ENCODE data around the gene TRNAU1AP. TPM values are rescaled to one million over a fixed set of nuclear protein-coding genes. Genes with fewer than 3 reads are reported as not detected.
A peak's percentile ranks its signal among the peaks of the same experiment; 100 is the strongest.
"Not testable (repeated sequence)": the region's sequence is repeated elsewhere in the genome, so short reads cannot be mapped to it uniquely, and the experiment has no call there.

The TRNAU1AP gene
- total RNA-seq, 4 donors from 2014 or later: 4.1 to 25.4 (median 12.4) TPM

DNA sequence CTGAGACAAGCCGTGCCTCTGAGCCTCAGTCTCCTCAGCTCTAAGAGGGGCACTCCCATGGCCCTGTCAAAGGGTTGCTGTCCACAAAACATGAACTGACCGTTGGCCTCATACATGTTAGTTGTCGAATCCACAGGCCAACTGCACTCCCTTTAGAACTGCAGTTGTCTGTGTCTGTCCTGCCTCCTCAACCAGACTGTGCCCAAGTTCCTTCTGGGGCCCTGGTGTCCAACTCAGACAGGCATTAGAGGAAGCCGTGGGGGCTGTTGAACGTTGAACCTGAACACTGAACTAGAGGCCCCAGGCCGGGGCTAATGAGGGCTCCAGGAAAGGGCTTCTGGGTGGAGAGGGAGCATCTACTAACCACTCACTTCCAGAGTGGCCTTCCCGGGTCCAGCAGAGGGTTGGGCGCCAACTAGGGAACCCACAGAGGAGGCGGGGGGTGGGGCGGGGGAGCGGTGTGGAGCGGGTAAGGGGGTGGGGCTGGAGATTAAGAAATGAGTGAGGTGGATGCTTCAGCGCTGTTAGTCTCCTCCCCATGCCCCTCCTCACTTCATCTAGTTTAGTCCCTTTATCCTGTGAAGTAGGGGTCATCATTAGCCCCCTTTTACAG is 38.9 kb downstream of the TRNAU1AP start, which contains the start of gene RAB42:
Gene RAB42, plus strand, starts transcription at position 558 of the 613 bp plus-strand sequence. CDS start 247 bp downstream, outside the sequence.
- H3K4me3 ChIP-seq: peak within 1 kb of the TSS; percentile 26 to 70 (median 50)
- intact Hi-C loops (cut with DNase I; ENCODE audit: low total_unique reads): no loop called here
- in situ Hi-C loops (cut with MboI; ENCODE audit: low pct_ligation_motif_present in 1 of 4, low pct_unique_long_range_greater_than_20kb in 1 of 4, low sequenced_read_pairs in 3 of 4): no loop called here
- H3K9me3 ChIP-seq: no peaks in the 10 kb centered on the region
- peak within 1 kb of the TSS; percentile 50 to 72 (median 58) for H3K27ac ChIP-seq
- H3K27me3 ChIP-seq: no peaks in the 10 kb centered on the region
- WGBS, 2 donors (ENCODE audit: low coverage in 1 of 2): 28 to 100% methylated on average over 1 to 13 of the region's 13 CpGs
- H3K36me3 ChIP-seq: no peaks in the 10 kb centered on the region
- peak; percentile 51 for DNase-seq
- TF ChIP-seq EP300 (IDR thresholded peaks at IDR 0.05; ENCODE audit: low read depth): no peak
- TF ChIP-seq POLR2A (IDR thresholded peaks at IDR 0.05): no peak
- TF ChIP-seq, protein P1, sequence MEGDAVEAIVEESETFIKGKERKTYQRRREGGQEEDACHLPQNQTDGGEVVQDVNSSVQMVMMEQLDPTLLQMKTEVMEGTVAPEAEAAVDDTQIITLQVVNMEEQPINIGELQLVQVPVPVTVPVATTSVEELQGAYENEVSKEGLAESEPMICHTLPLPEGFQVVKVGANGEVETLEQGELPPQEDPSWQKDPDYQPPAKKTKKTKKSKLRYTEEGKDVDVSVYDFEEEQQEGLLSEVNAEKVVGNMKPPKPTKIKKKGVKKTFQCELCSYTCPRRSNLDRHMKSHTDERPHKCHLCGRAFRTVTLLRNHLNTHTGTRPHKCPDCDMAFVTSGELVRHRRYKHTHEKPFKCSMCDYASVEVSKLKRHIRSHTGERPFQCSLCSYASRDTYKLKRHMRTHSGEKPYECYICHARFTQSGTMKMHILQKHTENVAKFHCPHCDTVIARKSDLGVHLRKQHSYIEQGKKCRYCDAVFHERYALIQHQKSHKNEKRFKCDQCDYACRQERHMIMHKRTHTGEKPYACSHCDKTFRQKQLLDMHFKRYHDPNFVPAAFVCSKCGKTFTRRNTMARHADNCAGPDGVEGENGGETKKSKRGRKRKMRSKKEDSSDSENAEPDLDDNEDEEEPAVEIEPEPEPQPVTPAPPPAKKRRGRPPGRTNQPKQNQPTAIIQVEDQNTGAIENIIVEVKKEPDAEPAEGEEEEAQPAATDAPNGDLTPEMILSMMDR (IDR thresholded peaks at IDR 0.05): no peak
- no peak for TF ChIP-seq POLR2AphosphoS5 (IDR thresholded peaks at IDR 0.05)
- peaks cover 4 to 30% (median 19%) of the 10 kb centered on the region in 4 donors for H3K4me1 ChIP-seq

DNA sequence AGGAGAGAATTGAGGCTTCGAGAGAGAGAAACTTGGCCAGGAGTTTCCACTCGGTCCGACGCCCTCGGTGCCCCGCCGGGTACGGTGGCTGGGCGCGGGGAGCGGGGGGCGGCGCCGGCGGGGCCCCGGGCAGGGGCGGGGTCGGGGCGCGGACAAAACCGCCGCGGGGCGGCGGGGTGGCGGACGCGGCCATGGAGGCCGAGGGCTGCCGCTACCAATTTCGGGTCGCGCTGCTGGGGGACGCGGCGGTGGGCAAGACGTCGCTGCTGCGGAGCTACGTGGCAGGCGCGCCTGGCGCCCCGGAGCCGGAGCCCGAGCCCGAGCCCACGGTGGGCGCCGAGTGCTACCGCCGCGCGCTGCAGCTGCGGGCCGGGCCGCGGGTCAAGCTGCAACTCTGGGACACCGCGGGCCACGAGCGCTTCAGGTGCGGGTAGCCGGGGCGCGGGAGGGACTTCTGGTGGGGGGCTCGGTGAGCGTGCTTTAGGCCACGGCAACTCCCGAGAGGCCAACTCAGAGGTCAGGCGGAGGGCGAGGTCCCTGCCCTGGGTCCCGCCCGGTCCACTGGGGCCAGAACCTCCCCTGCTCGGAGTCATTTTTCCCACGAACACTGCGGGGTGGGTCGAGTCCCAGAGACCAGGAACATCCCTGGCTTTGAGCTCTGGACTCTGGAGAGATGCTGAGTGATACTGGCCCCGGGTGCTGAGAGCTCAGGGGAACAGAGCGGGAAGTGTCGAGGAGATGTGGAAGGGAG is 39.6 kb downstream of the TRNAU1AP start:
- TF ChIP-seq, protein P1 (IDR thresholded peaks at IDR 0.05): no peak
- TF ChIP-seq EP300 (IDR thresholded peaks at IDR 0.05; ENCODE audit: low read depth): no peak
- no peak for TF ChIP-seq POLR2AphosphoS5 (IDR thresholded peaks at IDR 0.05)
- no peak for TF ChIP-seq POLR2A (IDR thresholded peaks at IDR 0.05)
- Histone ChIP-seq H3K9me3 (no peaks in the 10 kb centered on the region), H3K4me3 (peak overlapping the region; percentile 26 to 70 (median 50)), H3K4me1 (peaks cover 4 to 30% (median 19%) of the 10 kb centered on the region in 4 donors), H3K27ac (peak overlapping the region; percentile 41 to 66 (median 50)), H3K36me3 (no peaks in the 10 kb centered on the region), H3K27me3 (no peaks in the 10 kb centered on the region)
- in situ Hi-C loops (cut with MboI; ENCODE audit: low pct_ligation_motif_present in 1 of 4, low pct_unique_long_range_greater_than_20kb in 1 of 4, low sequenced_read_pairs in 3 of 4) (no loop called here), intact Hi-C loops (cut with DNase I; ENCODE audit: low total_unique reads) (no loop called here)
- DNase-seq: peak; percentile 32
- WGBS, 2 donors (ENCODE audit: low coverage in 1 of 2): 8% methylated on average over 38 of the region's 81 CpGs; no CpG with 5 or more reads in 1 of the 2 donors

- DNase-seq; H3K9me3 ChIP-seq; H3K27me3 ChIP-seq; H3K36me3 ChIP-seq; H3K4me3 ChIP-seq; in situ Hi-C loops (cut with MboI; ENCODE audit: low pct_ligation_motif_present in 1 of 4, low pct_unique_long_range_greater_than_20kb in 1 of 4, low sequenced_read_pairs in 3 of 4); intact Hi-C loops (cut with DNase I; ENCODE audit: low total_unique reads); H3K27ac ChIP-seq: not testable (repeated sequence)
- 84 to 100% methylated on average over 1 to 3 of the region's 3 CpGs for WGBS, 2 donors (ENCODE audit: low coverage in 1 of 2)
- peaks cover 4 to 30% (median 19%) of the 10 kb centered on the region in 4 donors for H3K4me1 ChIP-seq
These were observed 41.1 kb downstream of the TRNAU1AP start for GRCh38 chr1:28593988-28594356.

- H3K9me3 ChIP-seq; H3K4me3 ChIP-seq; H3K27ac ChIP-seq; intact Hi-C loops (cut with DNase I; ENCODE audit: low total_unique reads); in situ Hi-C loops (cut with MboI; ENCODE audit: low pct_ligation_motif_present in 1 of 4, low pct_unique_long_range_greater_than_20kb in 1 of 4, low sequenced_read_pairs in 3 of 4); H3K36me3 ChIP-seq; DNase-seq; H3K27me3 ChIP-seq: not testable (repeated sequence)
- H3K4me1 ChIP-seq: peaks cover 4 to 25% (median 19%) of the 10 kb centered on the region in 4 donors
- 89% methylated on average over 7 of the region's 7 CpGs; no CpG with 5 or more reads in 1 of the 2 donors for WGBS, 2 donors (ENCODE audit: low coverage in 1 of 2)
These were observed 42.0 kb downstream of the TRNAU1AP start for GRCh38 chr1:28594686-28595411.

All from transverse colon (tissue), 4 donors.